HT-29 (cell line): ENCODE data around the gene CDK17. TPM values are rescaled to one million over a fixed set of nuclear protein-coding genes. Genes with fewer than 3 reads are reported as not detected.

Experiments
- DNase-seq: peaks from one replicate; pipeline ENCODE4 v3.0.0-alpha.2; 2015; ENCODE audit warnings: low spot score
- total RNA-seq: library from RNA; depleted of rRNA; stranded (reverse); fragments of >200 nt; shearing (Covaris generic); gene quantifications from 2 replicates; pipeline ENCODE4 v1.2.3, GENCODE V29; 2014

The CDK17 gene
- total RNA-seq, 1 experiment from 2014 or later, result 9.2 TPM

DNA sequence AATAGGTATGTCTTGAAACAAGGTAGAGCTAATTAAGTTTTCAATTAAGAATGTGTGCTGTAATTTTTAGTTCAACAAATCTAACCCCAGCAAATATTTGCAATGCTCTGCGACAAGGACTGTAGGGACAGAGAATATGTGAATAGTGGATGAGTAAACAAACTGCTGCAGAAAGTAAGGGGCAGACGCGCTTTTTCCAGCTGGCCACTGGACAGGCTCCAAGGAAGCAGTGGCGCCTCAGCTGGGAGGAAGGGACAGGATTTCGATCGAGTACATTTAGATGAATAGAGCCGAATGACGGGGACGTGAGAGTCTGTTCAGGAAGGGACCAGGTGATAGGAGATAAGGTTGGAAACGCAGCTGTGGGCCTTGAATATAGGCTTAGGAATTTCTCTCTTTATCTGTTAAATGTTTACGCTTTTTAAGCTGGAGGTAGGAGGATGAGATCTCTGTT, 136.8 kb downstream of the CDK17 start:
- DNase-seq, result no peak

DNA sequence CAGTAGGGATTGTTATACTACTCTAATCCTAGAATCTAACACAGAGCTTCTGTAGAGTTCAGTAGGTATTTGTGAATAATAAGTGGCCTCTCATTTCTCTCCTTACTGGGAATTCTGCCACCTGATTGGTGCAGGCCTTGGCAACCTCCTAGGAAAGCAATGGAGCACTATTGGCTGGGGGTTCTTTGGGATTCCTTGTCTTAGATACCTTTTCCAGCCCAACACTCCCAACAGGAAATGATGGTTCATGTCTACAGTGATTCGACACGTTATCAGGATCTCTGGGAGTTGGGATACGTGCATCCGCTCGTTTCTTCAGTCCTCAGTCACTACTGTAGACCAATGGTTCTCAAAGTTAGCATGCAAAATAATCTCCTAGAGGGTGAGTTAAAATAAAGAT, 138.7 kb downstream of the CDK17 start:
- no peak for DNase-seq

DNA sequence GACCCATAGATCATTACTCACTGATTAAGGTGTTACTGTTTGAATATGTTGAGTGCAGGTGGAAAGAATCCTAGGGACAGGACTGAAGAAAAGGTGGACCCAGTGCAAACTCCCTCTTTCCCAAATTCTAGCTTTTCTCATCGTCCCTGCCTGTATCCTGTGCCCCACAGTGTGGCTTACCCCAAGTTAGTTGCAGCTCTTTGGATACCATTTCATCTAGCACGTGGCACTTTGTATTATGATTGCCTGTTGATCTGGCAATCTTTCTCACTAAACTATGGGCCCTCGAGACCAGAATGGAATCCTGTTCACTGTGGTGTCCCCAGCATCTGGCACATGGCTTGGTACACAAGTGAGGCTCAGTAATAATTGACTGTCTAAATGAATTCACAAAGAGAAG, 139.6 kb downstream of the CDK17 start:
- no peak for DNase-seq

DNA sequence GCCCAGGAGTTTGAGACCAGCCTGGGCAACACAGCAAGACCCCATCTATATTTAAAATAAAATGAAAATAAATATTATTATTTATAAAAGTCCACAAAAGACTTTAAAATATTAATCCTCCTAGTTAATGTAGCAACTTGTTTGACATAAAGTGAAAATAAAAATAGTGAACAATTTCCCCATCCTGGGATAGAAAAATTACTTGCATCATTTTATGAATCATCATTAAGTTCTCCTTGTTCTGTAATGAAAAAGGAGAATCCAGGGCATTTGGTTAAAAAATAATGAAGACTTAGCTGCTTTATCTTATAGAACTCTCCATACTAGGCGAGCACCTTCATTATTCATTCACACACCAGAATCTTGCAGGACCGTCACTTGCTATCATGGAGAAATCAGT, 140.0 kb downstream of the CDK17 start:
- DNase-seq, result no peak

DNA sequence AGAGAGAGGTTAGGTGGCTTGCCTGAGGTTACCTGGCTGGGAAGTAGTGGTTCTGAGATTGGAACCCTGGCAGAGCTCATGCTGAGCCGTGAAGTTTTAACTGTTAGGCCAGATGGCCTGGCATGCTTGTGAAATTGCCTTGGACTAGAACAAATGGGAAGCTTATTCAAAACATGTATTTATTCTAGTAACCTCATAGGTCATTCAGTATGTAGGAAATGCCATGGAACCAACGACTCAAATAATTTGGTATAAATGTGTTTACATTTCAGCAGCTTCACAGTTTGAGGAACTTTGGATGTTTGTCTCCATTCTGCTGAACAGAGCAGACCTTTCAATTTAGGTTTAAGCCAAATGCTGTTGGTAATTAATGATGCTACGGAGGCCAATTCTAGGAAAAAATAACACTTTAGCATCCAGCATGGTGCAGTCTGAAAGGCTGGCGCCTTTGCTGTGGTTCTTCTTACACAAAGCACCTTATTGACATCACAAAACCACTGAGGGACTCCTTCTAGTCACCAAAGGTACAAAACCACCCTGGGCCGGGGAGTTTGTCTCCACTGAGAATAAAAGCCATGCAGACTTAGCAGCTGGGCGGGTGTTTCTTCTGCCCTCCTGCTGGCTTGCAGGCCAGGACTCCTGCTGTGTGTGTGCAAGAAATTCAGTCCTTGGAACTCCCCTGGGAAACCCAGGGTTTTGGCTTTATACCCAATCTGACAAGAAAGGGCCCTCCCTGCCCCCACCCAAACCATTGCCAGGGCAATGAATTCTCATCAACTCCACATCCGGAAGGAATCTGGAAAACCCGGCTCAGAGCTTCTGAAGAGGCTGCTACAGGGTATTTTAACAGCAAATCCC, 141.9 kb downstream of the CDK17 start:
- DNase-seq, result no peak

DNA sequence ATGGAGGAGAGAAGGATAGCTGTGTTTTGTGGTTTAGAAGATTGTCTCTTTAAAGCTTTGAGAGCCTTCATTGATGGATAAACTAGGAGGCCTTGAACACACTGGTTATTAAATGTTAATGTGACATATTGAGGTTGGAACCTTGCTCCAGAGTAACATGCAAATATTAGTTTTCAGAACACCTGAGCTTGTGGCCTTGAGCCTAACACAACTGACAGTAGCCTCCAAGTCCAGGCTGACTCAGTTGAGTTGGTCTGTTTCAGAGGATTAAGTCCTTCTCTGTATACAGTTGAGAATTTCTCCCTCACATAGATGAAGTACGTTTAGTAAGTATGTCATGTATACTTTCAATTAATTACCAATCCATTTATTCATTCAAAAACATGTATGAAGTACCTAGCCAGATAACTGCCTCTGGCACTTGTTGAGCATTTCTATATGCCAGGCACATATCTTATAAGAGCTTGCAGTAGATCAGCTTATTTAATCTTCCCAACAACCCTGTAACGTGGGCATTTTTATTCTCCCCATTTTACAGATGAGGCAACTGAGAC, 142.6 kb downstream of the CDK17 start:
- DNase-seq, result no peak

DNA sequence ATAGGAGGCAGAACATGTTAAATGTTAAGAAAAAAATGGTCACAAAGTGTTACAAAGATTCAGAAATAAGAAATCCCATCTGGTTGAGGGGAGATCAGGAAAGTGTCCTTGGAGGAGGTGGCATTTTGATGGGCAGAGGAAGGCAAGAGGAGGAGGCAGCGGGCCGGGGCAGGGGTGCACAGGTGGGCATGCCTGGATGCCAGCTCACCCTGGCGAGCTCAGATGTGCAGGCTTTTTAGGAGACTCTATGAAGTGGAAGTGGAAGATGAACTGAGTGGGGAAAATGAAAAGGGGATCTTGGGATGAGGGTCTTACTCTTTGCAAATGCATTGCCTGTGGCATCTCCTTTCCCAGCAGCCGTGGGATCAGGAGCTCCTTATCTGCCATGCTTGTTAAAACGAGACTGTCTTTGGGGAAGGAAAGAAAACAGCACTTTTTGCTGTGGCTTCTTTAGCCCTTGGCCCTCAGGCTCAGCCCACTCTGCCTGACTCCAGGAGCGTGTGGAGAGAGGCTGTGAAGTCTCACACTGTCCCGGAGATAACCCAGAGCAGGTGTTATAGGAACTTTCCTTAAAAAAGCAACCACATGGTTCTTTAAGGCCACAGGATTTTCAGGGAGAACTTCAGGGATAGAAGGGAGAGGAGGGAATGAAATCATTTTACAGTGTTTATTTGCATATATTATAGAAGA, 143.4 kb downstream of the CDK17 start:
- DNase-seq, result no peak

DNA sequence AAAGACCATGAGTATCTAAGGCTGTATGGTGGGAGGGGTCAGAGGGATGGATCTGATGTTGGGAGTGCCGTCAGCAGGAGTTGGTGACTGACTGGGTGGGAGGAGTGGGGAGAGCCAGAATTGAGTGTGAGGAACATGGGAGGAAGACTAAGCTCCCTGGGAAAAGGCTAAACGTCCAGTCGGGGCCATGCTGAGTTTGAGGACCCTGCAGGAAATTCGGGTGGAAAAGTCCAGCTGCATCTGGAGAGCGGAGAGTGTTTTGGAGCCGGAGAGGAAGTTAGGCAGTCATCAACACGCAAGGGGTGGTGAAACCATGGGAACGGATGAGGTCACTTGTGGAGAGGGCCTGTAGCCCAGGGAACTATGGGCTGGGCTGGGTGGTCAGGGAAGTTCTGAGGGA, 145.2 kb downstream of the CDK17 start:
- no peak for DNase-seq

DNA sequence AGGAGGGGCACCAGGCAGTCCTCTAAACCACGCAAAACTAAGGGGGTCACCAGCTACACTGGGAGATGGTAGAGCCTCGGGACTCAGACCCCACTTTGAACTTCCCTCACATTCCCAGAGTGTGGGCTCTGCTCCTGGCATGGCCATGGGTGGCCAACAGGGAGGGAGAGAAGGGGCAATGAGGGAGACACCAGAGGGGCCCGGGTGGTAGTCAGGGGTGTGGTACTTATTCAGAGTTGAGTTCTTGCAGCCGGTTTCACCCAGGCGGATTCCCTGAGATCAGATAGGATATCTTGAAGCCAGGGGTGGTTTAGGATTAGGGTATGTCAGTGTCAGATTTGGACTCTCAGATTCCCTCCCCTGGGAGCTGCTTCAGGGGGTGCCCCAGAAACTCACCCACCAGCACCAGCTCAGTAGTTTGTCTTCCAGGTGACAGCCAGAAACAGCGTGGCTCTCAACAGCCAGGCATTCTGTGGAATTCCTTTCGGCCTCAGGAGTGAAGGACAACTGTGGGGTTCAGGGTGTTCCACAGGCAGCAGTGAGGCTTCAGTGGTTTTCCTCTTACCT, 150.0 kb downstream of the CDK17 start:
- no peak for DNase-seq

DNA sequence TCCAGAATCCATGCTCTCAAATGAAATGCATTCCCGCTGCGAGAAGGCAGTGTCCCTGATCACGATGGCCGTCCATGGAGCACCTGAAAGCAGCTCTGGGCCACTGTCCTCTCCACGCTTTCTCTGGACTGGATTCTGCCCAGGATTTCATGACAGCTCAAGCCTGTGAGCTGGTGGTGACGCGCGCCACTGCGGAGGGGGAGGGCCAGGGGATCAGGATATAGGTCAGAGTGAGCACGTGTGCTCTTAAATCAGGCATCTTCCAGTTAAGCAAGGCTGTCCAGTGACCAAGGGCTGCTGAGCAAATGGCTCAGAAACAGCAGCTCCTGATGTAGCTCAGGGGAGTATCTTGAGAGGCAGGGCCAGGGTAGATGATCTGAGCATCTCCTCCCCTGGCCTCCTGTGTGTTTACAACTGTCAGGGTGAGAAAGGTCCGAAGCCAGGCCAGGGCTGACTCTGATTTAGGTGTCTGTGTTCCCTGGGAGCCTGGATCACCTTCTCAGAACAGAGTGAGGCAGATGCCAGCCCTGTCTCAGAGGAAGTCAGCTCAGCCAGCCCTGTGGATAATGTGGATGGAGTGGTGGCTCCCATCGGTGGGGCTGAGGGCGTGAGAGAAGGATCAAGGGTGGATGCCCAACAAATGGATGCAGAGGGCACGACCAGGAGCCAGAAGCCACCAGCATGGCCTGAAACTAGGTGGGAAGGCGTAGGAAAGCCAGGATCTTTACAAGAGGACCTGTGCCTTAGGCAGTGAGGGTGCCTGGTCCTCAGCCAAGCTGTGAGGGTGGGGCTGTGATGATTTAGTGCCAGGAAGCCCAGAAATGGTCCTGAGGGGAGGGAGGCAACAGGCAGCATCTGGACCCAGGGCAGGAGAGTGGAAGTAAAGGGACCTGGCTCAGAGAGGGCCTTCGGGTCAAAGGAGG, 150.8 kb downstream of the CDK17 start:
- no peak for DNase-seq

DNA sequence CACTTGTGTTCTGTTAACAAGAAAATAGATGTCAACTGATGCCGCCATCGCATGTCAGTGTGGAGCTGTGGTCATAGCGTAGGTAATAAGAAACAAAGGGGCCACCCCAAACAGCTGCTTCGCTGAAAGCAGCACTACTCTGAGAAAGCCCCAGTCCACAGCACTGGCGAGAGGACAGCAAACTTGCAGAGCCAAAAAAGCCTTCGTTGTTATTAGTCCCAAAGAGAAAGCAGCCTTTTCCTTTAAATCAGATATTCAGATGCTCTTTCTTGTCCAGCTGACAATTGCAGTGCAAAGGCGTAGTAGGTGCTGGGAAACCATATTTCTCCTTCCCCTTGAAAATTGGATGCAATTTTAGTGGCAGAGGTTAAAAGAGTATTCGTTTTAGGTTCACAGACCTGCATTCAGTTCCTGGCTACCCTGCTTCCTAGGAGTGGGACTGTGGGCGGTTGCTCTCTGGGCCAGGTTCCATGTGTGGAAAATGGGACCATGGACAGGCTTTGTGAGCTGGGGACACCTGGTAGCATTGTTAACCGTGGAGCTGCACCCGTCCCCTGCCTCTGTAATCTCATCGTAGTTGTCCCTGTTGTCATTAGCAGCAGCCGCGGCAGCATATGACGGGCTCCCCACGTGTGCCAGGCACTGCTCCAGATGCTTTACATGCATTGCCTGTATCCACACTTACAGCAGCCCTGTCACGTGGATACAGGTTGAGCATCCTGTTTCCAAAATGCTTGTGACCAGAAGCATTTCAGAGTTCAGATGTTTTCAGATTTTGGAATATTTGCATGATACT, 151.9 kb downstream of the CDK17 start:
- DNase-seq, result no peak

DNA sequence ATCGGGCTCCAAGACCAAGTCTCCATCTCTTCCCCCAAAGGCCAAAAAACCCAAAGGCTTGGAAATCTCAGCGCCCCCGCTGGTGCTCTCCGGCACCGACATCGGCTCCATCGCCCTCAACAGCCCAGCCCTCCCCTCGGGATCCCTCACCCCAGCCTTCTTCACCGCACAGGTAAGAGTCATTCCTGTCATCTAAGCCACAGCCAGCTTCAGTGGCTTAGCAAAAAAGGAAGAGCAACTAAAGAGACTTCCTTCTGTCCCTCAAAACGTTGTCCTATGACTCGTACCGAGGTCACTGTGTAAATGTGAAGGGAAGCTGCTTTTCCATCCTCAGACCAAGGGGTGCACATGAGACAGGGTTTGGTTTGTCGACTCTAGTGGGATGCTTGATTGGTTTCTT, 152.7 kb downstream of the CDK17 start:
- no peak for DNase-seq

DNA sequence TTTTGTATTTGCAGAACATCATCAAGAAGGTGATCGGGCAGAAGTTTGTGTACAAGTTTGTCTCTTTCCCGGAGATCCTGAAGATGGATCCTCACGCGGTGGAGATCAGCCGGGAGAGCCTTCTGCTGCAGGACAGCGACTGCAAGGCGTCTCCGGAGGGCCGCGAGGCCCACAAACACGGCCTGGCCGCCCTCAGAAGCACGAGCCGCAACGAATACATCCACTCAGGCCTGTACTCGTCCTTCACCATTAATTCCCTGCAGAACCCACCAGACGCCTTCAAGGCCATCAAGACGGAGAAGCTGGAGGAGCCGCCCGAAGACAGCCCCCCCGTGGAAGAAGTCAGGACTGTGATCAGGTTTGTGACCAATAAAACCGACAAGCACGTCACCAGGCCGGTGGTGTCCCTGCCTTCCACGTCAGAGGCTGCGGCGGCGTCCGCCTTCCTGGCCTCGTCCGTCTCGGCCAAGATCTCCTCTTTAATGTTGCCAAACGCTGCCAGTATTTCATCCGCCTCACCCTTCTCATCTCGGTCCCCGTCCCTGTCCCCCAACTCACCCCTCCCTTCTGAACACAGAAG, 153.2 kb downstream of the CDK17 start:
- no peak for DNase-seq

DNA sequence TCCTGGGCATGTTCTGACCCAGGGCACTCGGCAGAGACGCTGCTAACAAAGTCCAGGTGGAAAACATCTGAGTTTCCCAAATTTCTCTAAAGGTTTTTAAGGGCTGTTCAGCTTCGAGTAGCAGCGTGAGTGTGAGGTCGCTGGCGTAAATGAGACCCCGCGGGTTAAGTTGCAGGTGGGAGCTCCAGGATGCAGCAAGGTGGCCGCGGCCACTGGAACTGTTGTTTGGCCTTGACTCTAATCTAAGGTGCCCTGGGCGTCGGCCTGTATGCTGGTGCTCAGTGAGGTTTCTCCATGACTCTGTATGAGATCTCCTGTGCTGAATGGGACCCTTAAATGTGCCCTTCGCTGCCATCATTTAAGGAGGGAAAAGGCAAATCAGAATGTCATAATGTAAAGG, 155.4 kb downstream of the CDK17 start:
- DNase-seq, result no peak

DNA sequence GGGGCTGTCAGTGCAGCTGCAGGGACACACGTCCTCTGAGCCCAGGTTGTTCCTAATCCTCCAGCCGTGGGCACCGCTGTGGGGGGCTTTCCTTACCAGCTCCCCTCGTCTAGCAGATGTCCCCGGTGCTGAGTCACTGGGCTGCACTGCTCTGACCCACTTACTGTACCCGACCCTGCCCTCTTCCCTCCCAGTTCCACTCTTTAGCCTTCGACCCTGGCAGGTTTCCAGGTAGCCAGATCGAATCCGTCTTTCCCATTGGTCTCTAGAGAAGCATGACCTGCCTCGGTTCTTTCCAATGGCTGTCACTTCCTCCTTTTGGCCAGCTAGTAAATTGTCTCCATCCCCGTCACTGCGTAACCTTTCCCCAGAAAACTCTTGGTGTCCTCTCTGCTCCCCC, 157.6 kb downstream of the CDK17 start:
- no peak for DNase-seq

DNA sequence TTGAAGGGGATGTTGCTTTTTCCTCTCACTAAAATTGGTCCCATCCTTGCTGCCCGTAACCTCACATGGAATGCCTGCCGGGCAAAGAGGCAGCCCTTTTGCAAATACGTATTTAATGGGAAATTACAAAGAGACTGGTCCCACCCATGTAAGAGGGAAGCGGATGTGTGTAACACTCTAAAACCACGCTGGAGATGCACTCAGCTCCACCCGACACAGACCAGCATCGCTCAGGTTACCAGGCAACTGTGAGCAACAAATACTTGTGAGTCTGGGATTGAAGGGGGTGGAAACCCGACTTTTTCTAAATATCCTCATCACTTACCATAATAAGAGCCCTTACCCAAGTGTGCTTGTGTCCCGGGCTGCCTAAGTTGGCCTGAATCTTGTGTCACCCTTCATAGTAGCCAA, 158.4 kb downstream of the CDK17 start:
- peak; percentile 48 for DNase-seq

DNA sequence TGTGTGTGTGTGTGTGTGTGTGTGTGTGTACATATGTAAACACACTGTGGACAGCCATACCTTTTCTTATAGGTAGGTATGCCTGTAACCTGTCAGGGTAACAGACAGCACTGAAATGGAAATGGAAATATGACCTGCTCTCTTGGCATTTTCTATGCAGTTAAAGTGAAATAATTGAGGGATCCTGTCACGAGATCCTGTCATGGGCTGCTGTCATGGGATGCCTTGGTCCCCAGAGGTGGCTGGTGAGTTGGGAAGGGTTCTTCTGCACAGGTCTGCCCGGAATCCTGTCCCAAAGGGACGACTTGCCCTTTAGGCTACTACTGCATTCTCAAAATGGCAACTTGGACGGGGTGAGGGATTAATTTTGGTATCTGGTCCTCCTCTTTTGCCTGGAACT, 158.8 kb downstream of the CDK17 start:
- DNase-seq, result no peak

DNA sequence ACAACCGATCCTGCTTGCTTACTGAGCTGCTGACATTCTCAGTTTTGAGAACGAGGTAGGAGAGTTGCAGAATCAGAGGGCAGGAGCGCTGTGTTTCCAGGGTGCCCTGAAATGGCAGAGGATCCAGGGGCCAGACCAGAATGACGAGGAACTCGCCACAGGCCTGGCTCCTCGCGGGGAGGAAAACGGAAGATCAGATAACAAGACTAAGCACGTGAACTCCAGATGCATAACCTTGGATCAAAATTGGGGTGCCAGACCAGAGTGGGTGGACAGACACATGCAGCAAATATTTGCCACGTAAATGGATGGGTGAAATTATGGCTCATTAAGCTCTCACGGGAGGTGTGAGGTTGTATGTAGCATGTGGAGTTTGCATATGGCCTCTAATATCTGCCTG, 159.6 kb downstream of the CDK17 start:
- DNase-seq, result no peak

DNA sequence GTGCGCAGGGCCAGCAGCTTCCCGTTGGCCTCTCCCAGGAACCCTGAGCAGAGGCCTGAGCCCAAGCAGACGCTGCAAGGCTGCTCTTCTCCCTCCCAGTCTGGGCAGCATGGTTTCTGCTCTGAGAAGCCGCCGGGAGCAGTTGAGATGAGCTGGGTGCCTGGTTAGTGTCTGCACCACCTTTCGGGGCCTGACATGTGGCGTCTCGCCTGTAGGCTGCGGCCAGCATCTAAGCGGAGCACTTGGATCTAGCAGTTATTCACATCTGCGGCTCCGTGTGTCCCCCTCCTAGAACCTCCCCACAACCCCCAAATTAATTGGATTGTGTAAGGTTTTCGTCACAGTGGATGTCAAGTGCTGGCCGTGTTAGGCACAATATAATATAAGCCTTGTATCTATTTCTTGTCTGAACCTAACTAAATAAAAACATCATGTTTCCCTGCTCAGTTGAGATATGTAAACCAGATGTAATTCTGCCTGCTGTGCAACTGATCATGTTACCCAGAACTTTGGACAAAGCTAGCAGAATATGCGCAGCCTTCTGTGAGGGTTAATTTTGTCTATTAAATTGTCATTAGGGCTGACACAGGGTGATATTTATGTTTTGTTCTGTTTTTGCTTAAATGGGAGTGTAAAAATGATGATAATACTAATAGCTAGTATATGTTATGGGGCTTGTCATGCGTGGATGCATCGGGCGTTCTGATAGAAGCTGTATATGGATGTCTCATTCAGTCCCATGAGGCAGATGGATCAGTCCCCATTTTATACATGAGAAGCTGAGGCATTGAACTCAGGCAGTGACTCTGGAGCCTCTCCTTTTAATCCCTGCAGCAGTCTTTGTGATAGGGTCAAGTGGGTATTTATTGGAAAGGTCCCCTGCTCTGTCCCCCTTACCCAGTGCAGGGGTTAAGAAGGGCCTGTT, 160.3 kb downstream of the CDK17 start:
- DNase-seq, result no peak
